ENCODE data around the gene RHNO1. TPM values are rescaled to one million over a fixed set of nuclear protein-coding genes. Genes with fewer than 3 reads are reported as not detected.

RHNO1 gene
- total and polyA plus RNA-seq, 2 donors from 2014 or later, result 15.9 to 17.2 TPM

GRCh38 chr12:2892246-2892645, 15.2 kb downstream of the RHNO1 start:
- Histone ChIP-seq H3K9ac (ENCODE audit: low read length in 3 of 3) (no peak overlapping the region), H3K4me3 (ENCODE audit: low read length in 3 of 3) (peak overlapping the region in 1 of 3 donors; percentile 81), H3K27me3 (ENCODE audit: control insufficient read depth, insufficient read depth, low read length) (no peaks in the 10 kb centered on the region), H3K27ac (ENCODE audit: low read depth in 2 of 2, low read length in 2 of 2) (peak overlapping the region in 1 of 2 donors; percentile 1), H3K36me3 (ENCODE audit: control insufficient read depth in 2 of 3, insufficient read depth in 3 of 3, low read length in 3 of 3) (no peaks in the 10 kb centered on the region), H3K9me3 (ENCODE audit: control insufficient read depth in 2 of 3, insufficient read depth in 1 of 3, low read length in 3 of 3) (no peaks in the 10 kb centered on the region), H3K4me1 (ENCODE audit: control insufficient read depth in 2 of 3, insufficient read depth in 2 of 3, low read depth in 1 of 3, low read length in 3 of 3) (peaks cover 0 to 8% (median 3%) of the 10 kb centered on the region in 3 donors)
- TF ChIP-seq CTCF (IDR thresholded peaks at IDR 0.05; ENCODE audit: borderline replicate concordance, extremely low read depth, insufficient read depth), result no peak
- DNase-seq (no peak), FAIRE-seq (no peak)
- intact Hi-C loops (cut with DNase I), result no loop called here

GRCh38 chr12:2893007-2893406, 16.0 kb downstream of the RHNO1 start:
- H3K9me3 ChIP-seq (ENCODE audit: control insufficient read depth in 2 of 3, insufficient read depth in 1 of 3, low read length in 3 of 3), result no peaks in the 10 kb centered on the region
- DNase-seq (no peak), FAIRE-seq (no peak)
- intact Hi-C loops (cut with DNase I), result no loop called here
- no peak for TF ChIP-seq CTCF (IDR thresholded peaks at IDR 0.05; ENCODE audit: borderline replicate concordance, extremely low read depth, insufficient read depth)
- no peaks in the 10 kb centered on the region for H3K27me3 ChIP-seq (ENCODE audit: control insufficient read depth, insufficient read depth, low read length)
- peaks cover 0 to 8% (median 3%) of the 10 kb centered on the region in 3 donors for H3K4me1 ChIP-seq (ENCODE audit: control insufficient read depth in 2 of 3, insufficient read depth in 2 of 3, low read depth in 1 of 3, low read length in 3 of 3)
- no peak overlapping the region for H3K27ac ChIP-seq (ENCODE audit: low read depth in 2 of 2, low read length in 2 of 2)
- H3K36me3 ChIP-seq (ENCODE audit: control insufficient read depth in 2 of 3, insufficient read depth in 3 of 3, low read length in 3 of 3), result no peaks in the 10 kb centered on the region
- H3K9ac ChIP-seq (ENCODE audit: low read length in 3 of 3), result no peak overlapping the region
- no peak overlapping the region for H3K4me3 ChIP-seq (ENCODE audit: low read length in 3 of 3)

- no peak for TF ChIP-seq CTCF (IDR thresholded peaks at IDR 0.05; ENCODE audit: borderline replicate concordance, extremely low read depth, insufficient read depth)
Observed at GRCh38 chr12:2895051-2895451, 18.0 kb downstream of the RHNO1 start.

GRCh38 chr12:2895511-2895910, 18.5 kb downstream of the RHNO1 start:
- Histone ChIP-seq H3K36me3 (ENCODE audit: control insufficient read depth in 2 of 3, insufficient read depth in 3 of 3, low read length in 3 of 3) (no peaks in the 10 kb centered on the region), H3K9me3 (ENCODE audit: control insufficient read depth in 2 of 3, insufficient read depth in 1 of 3, low read length in 3 of 3) (no peaks in the 10 kb centered on the region), H3K4me3 (ENCODE audit: low read length in 3 of 3) (no peak overlapping the region), H3K4me1 (ENCODE audit: control insufficient read depth in 2 of 3, insufficient read depth in 2 of 3, low read depth in 1 of 3, low read length in 3 of 3) (peaks cover 0 to 5% (median 0%) of the 10 kb centered on the region in 3 donors), H3K9ac (ENCODE audit: low read length in 3 of 3) (no peak overlapping the region), H3K27me3 (ENCODE audit: control insufficient read depth, insufficient read depth, low read length) (no peaks in the 10 kb centered on the region), H3K27ac (ENCODE audit: low read depth in 2 of 2, low read length in 2 of 2) (no peak overlapping the region)
- intact Hi-C loops (cut with DNase I), result no loop called here
- no peak for TF ChIP-seq CTCF (IDR thresholded peaks at IDR 0.05; ENCODE audit: borderline replicate concordance, extremely low read depth, insufficient read depth)
- DNase-seq, result no peak
- FAIRE-seq, result no peak

More at GRCh38 chr12:2895051-2895451, 18.0 kb downstream of the RHNO1 start:
- no peaks in the 10 kb centered on the region for H3K27me3 ChIP-seq (ENCODE audit: control insufficient read depth, insufficient read depth, low read length)
- intact Hi-C loops (cut with DNase I), result no loop called here
- peaks cover 0 to 8% (median 3%) of the 10 kb centered on the region in 3 donors for H3K4me1 ChIP-seq (ENCODE audit: control insufficient read depth in 2 of 3, insufficient read depth in 2 of 3, low read depth in 1 of 3, low read length in 3 of 3)
- H3K4me3 ChIP-seq (ENCODE audit: low read length in 3 of 3), result no peak overlapping the region
- no peak for DNase-seq
- no peaks in the 10 kb centered on the region for H3K36me3 ChIP-seq (ENCODE audit: control insufficient read depth in 2 of 3, insufficient read depth in 3 of 3, low read length in 3 of 3)
- no peak overlapping the region for H3K9ac ChIP-seq (ENCODE audit: low read length in 3 of 3)
- no peak for FAIRE-seq
- H3K9me3 ChIP-seq (ENCODE audit: control insufficient read depth in 2 of 3, insufficient read depth in 1 of 3, low read length in 3 of 3), result no peaks in the 10 kb centered on the region
- no peak overlapping the region for H3K27ac ChIP-seq (ENCODE audit: low read depth in 2 of 2, low read length in 2 of 2)
